Small intestine (tissue), 7 donors: ENCODE results near the gene PPARGC1A. TPM values are rescaled to one million over a fixed set of nuclear protein-coding genes. Genes with fewer than 3 reads are reported as not detected.

Experiments
- DNase-seq, 2 donors: peaks; one replicate each; pipeline versions ENCODE4 v3.0.0 to v3.0.0-alpha.2; 2013
- FAIRE-seq: peaks from 2 replicates; lab custom pipeline; 2012; peaks lifted over from hg19 to GRCh38; lab: Jason Lieb, UNC
- H3K27ac ChIP-seq, 3 donors: one replicate each; pipeline ENCODE4 v1.5.1; 2013; ENCODE audit warnings: low read length in 2 of 3, mild to moderate bottlenecking in 2 of 3, control low read depth in 1 of 3, inconsistent platforms in 1 of 3, low read depth in 1 of 3, moderate library complexity in 1 of 3
- H3K27me3 ChIP-seq, 3 donors: one replicate each; pipeline ENCODE4 v1.6.1; 2013; ENCODE audit warnings: low read length in 3 of 3, inconsistent platforms in 1 of 3; ENCODE audit not compliant: control insufficient read depth in 3 of 3, insufficient read depth in 3 of 3
- H3K36me3 ChIP-seq, 3 donors: one replicate each; pipeline ENCODE4 v1.6.1; 2013; ENCODE audit warnings: low read length in 3 of 3, inconsistent platforms in 1 of 3, low read depth in 1 of 3, mild to moderate bottlenecking in 1 of 3, moderate library complexity in 1 of 3; ENCODE audit not compliant: control insufficient read depth in 3 of 3, insufficient read depth in 2 of 3
- H3K4me1 ChIP-seq, 3 donors: one replicate each; pipeline ENCODE4 v1.6.1; 2013; ENCODE audit warnings: low read length in 2 of 3, inconsistent platforms in 1 of 3, low read depth in 1 of 3, mild to moderate bottlenecking in 1 of 3, moderate library complexity in 1 of 3; ENCODE audit not compliant: control insufficient read depth in 3 of 3, insufficient read depth in 2 of 3
- H3K4me3 ChIP-seq, 3 donors: one replicate each; pipeline ENCODE4 v1.5.1; 2013; ENCODE audit warnings: low read length in 3 of 3, control low read depth in 1 of 3, inconsistent platforms in 1 of 3, low read depth in 1 of 3, mild to moderate bottlenecking in 1 of 3, moderate library complexity in 1 of 3
- H3K9me3 ChIP-seq, 2 donors: one replicate each; pipeline ENCODE4 v1.6.1; 2013; ENCODE audit warnings: low read depth in 1 of 2, low read length in 1 of 2; ENCODE audit not compliant: control insufficient read depth in 2 of 2, insufficient read depth in 1 of 2
- WGBS, 3 donors: extraction: QIAGEN DNeasy Blood & Tissue Kit; methylation state at CpG; one replicate each; pipeline ENCODE4 v1.1.7; 2013; 5-methylcytosine and 5-hydroxymethylcytosine counted together
- polyA plus RNA-seq, 4 donors: library from polyadenylated mRNA; stranded (reverse) in 3 of 4; unstranded in 1 of 4; fragments of 200-250 nt in 3 of 4; fragments of 120-200 nt in 1 of 4; gene quantifications; one replicate each; pipeline versions ENCODE4 v1.2.1 to v1.2.3, GENCODE V29; 2013
- donor health status: healthy with polysubstance abuse.
- donor health status: control.
- donor health status: control.
- donor health status: Bipolar disorder and iron deficiency.
- donor health status: healthy.

PPARGC1A gene
- polyA plus RNA-seq, 4 donors, result 2.6 to 8.1 (median 5.1) TPM

DNA sequence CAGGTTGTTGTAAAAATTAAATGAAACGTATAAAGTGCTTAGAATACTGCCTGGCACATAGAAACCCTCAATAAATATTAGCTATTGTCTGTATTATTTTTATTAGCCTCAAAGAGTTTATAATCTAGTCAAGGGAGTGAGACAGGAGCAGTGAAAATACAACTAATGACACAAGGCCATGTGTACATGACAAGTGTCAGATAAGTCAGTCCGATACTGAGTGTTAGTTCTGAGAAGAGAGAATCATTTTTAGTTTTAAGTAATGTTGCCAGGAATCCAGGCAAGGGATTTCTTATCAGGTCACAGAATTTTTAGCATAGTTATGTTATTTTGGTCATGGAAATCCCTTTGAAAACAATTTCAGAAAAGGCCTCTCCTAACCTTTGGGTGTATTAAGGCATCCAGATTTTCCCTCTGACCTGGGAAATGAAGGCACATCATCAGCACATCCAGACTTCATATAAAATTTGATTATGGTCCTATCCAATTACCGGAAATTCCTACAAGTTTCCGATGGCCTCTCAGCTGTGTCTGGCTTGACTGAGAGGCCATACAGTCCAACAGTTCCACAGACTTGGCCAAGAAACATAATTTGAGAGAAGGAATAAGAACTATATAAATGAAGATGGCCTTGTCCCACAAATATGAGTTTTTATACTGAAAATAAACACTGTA, 35.7 kb downstream of the PPARGC1A start:
- FAIRE-seq (no peak), DNase-seq (no peak)
- Histone ChIP-seq H3K27ac (no peak overlapping the region), H3K27me3 (no peaks in the 10 kb centered on the region), H3K4me3 (no peak overlapping the region), H3K4me1 (peaks cover 7 to 11% (median 7%) of the 10 kb centered on the region in 3 donors), H3K9me3 (no peaks in the 10 kb centered on the region), H3K36me3 (peaks cover 0 to 2% (median 0%) of the 10 kb centered on the region in 3 donors)
- 84 to 89% (median 85%) methylated on average over 4 of the region's 4 CpGs for WGBS, 3 donors

DNA sequence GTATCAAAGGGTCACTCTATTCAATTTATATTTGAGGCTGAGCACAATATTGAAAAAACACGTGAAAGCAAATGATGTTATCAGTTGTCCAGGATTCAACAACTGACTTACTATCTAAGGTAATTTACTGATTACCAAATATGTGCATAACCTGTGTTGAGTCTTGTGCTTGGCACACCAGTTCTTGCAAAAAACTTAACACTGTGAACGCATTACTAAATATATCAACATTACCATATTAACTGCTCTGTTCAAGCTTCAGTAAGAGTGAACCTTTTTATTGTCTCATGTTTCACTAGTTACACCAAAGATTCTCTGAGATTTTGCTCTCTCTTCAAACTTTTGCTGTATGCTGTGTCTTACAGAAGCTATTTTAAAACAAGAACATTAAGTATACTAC, 38.4 kb downstream of the PPARGC1A start:
- H3K9me3 ChIP-seq, result no peaks in the 10 kb centered on the region
- WGBS, 3 donors, result 78 to 81% (median 80%) methylated on average over 2 of the region's 2 CpGs
- no peak overlapping the region for H3K4me3 ChIP-seq
- H3K4me1 ChIP-seq, result peaks cover 3 to 5% (median 3%) of the 10 kb centered on the region in 3 donors
- DNase-seq (no peak), FAIRE-seq (no peak)
- no peak overlapping the region for H3K27ac ChIP-seq
- no peaks in the 10 kb centered on the region for H3K27me3 ChIP-seq
- no peaks in the 10 kb centered on the region for H3K36me3 ChIP-seq

DNA sequence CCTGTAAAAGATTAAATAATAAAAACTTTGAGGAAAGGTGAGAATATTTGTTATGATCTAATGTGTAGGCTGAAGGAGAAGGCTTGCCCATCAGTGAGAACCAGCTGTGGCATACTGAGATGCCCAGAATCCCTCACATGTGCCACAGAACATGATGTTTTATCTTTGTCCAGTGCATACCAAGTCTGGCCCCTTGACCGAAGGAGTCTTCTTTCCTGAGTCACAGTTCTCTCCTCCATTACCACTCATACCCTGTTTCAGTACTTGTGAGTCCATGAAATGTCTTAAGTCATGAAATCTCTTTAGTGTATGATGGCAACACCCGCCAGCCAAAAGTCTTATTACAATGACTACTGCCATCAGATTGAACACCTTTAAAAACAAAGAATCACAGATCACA, 42.7 kb downstream of the PPARGC1A start:
- no peaks in the 10 kb centered on the region for H3K27me3 ChIP-seq
- no peak overlapping the region for H3K4me3 ChIP-seq
- no peak for DNase-seq
- no peaks in the 10 kb centered on the region for H3K36me3 ChIP-seq
- no peaks in the 10 kb centered on the region for H3K4me1 ChIP-seq
- FAIRE-seq, result no peak
- WGBS, 3 donors, result 90 to 96% (median 91%) methylated on average over 2 of the region's 2 CpGs
- no peak overlapping the region for H3K27ac ChIP-seq
- no peaks in the 10 kb centered on the region for H3K9me3 ChIP-seq

DNA sequence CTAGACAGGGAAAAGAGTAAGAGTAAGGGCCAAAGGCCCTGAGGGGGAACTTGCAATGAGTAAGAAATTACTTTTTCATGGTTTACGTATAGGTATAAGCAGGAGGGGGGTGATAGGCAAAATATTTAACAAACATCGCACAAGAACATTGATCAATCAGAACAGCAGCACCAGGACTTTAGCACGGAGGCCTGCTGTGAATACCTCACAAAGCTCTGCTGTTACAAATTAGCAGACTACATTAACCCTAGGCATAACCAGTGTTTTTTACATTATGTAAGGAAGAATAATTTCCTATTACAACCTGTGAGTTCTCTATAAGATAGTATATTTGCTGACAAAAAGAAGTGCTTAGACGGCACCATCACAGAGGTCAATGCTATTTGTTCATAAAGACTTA, 44.9 kb downstream of the PPARGC1A start:
- 79 to 94% (median 90%) methylated on average over 4 of the region's 4 CpGs for WGBS, 3 donors
- Histone ChIP-seq H3K36me3 (no peaks in the 10 kb centered on the region), H3K4me1 (no peaks in the 10 kb centered on the region), H3K27me3 (no peaks in the 10 kb centered on the region), H3K27ac (no peak overlapping the region), H3K9me3 (no peaks in the 10 kb centered on the region), H3K4me3 (no peak overlapping the region)
- FAIRE-seq (no peak), DNase-seq (no peak)

DNA sequence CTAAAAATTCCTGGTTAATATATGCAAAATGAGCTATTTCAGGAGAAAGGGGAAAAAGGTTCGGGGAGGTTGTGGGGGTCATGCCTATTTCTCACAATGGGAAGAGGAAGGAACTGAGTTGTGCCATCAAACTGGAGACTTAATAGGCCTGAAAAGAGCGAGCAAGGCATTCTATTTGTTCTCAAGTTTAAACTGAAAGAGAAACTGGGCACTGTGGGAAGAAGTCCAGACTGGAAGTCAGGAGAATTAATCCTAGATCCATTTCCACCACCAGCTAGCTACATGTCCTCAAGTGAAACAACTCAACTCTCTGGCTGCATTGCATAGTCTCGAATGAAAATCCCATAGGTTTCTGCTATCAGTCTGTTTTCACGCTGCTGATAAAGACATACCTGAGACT, 50.6 kb downstream of the PPARGC1A start:
- Histone ChIP-seq H3K4me1 (no peaks in the 10 kb centered on the region), H3K27me3 (no peaks in the 10 kb centered on the region), H3K36me3 (no peaks in the 10 kb centered on the region), H3K27ac (no peak overlapping the region), H3K9me3 (no peaks in the 10 kb centered on the region), H3K4me3 (no peak overlapping the region)
- WGBS, 3 donors, result 40 to 71% (median 59%) methylated on average over 4 of the region's 4 CpGs
- DNase-seq (peak in 1 of 2 donors; percentile 33), FAIRE-seq (no peak)

DNA sequence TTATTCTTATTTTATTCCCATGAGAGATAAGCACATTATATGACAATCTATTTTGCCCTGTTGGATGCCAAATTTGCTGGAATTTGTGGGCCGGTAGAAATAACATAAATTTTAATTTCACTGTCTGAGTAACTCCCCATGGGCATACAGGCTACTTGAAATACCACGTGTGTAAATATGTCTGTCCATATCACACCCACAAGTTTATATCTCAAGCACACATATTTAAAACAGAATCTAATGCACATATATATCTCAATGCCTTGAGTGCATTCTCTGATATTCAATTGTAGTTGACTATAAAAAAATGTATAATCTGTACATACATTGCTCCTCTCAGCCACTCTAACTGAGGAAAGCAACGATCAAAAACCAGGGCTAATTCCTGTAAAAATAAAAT, 51.2 kb downstream of the PPARGC1A start:
- no peak for FAIRE-seq
- Histone ChIP-seq H3K27me3 (no peaks in the 10 kb centered on the region), H3K4me3 (no peak overlapping the region), H3K36me3 (no peaks in the 10 kb centered on the region), H3K27ac (no peak overlapping the region), H3K9me3 (no peaks in the 10 kb centered on the region), H3K4me1 (no peaks in the 10 kb centered on the region)
- WGBS, 3 donors, result 78 to 94% (median 88%) methylated on average over 3 of the region's 3 CpGs
- no peak for DNase-seq

DNA sequence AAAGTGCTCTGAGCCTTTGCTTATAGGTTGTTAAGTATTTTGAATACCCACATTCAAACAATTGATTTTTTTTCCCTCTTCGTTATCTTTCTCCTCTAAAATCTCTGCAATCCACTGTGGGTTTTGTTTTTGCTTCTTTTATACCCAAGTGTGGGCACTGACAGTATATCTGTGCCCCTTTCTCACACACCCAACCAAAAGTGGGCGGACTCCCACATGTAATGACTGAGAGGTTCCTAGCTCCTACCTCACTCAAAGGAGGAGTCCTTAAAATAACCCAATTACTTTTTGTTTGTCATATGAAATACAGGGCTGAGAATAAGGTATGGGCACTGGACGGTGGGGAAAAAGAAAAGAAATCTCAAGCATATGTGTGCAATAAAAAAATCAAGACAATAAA, 51.7 kb downstream of the PPARGC1A start:
- Histone ChIP-seq H3K27me3 (no peaks in the 10 kb centered on the region), H3K27ac (no peak overlapping the region), H3K4me3 (no peak overlapping the region), H3K9me3 (no peaks in the 10 kb centered on the region), H3K4me1 (no peaks in the 10 kb centered on the region), H3K36me3 (no peaks in the 10 kb centered on the region)
- FAIRE-seq (no peak), DNase-seq (no peak)
- 77 to 90% (median 86%) methylated on average over 3 of the region's 3 CpGs for WGBS, 3 donors

DNA sequence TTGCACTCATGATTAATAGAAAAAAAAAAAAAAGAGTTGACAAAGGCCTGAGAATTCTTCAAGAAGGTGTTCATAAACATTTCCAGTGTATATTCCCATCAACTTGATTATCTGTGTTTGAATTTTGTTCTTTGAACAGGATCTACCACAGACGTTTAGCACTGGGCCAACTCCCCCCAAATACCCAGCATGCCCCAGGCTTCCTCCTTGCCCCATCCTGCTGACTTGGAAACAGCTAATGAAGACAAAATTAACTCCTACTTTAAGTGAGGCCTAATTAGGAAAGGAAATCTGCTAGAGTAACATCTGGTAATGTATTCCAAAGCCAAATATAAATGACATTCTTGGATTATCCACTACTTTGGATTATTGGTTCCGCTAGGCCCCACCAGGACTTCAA, 52.5 kb downstream of the PPARGC1A start:
- Histone ChIP-seq H3K36me3 (no peaks in the 10 kb centered on the region), H3K27me3 (no peaks in the 10 kb centered on the region), H3K9me3 (no peaks in the 10 kb centered on the region), H3K4me3 (no peak overlapping the region), H3K4me1 (no peaks in the 10 kb centered on the region), H3K27ac (no peak overlapping the region)
- no peak for FAIRE-seq
- WGBS, 3 donors, result 55 to 67% (median 59%) methylated on average over 2 of the region's 2 CpGs
- DNase-seq, result no peak
